Osteocyte (in vitro differentiated cells): ENCODE data around the gene SGCG. TPM values are rescaled to one million over a fixed set of nuclear protein-coding genes. Genes with fewer than 3 reads are reported as not detected.

ENCODE experiments used
- DNase-seq: peaks from one replicate; pipeline ENCODE4 v3.0.0; 2021; ENCODE audit warnings: mixed read lengths; ENCODE audit not compliant: unreplicated experiment; ENCODE audit errors: extremely low spot score
- H3K27ac Mint-ChIP-seq: one replicate; pipeline ENCODE4 v1.8.0; 2021; ENCODE audit warnings: mild to moderate bottlenecking, mixed read lengths; ENCODE audit not compliant: unreplicated experiment
- H3K27me3 Mint-ChIP-seq: one replicate; pipeline ENCODE4 v1.8.0; 2021; ENCODE audit warnings: mixed read lengths; ENCODE audit not compliant: unreplicated experiment
- H3K36me3 Mint-ChIP-seq: one replicate; pipeline ENCODE4 v1.8.0; 2021; ENCODE audit warnings: mixed read lengths; ENCODE audit not compliant: unreplicated experiment
- H3K4me1 Mint-ChIP-seq: one replicate; pipeline ENCODE4 v1.8.0; 2021; ENCODE audit warnings: mixed read lengths; ENCODE audit not compliant: unreplicated experiment
- H3K4me3 Mint-ChIP-seq: one replicate; pipeline ENCODE4 v1.8.0; 2021; ENCODE audit warnings: mild to moderate bottlenecking, moderate library complexity, mixed read lengths; ENCODE audit not compliant: unreplicated experiment
- H3K9me3 Mint-ChIP-seq: one replicate; pipeline ENCODE4 v1.8.0; 2021; ENCODE audit warnings: mixed read lengths; ENCODE audit not compliant: unreplicated experiment
- CTCF ChIP-seq: fragments of 200-600 bp; sonication (generic); IDR thresholded peaks from 2 replicates; pipeline ENCODE4 v1.5.0; 2021; ENCODE audit warnings: antibody characterized with exemption, mild to moderate bottlenecking, moderate library complexity
- total RNA-seq: library from RNA; stranded (reverse); gene quantifications from 2 replicates; pipeline ENCODE4 v1.2.1, GENCODE V29; 2021

The SGCG gene
- total RNA-seq, 1 donor from 2014 or later = 0.70 TPM

- TF ChIP-seq CTCF = no peak
- Mint-ChIP-seq H3K4me1 (peaks cover 62% of the 10 kb centered on the region), H3K27ac (peak overlapping the region; percentile 95), H3K9me3 (peaks cover 4% of the 10 kb centered on the region), H3K4me3 (no peak overlapping the region), H3K27me3 (no peaks in the 10 kb centered on the region), H3K36me3 (no peaks in the 10 kb centered on the region)
- no peak for DNase-seq
Observed at GRCh38 chr13:23319883-23320224, 139.1 kb downstream of the SGCG start.

GRCh38 chr13:23320926-23321534 lies 140.3 kb downstream of the SGCG start:
- Mint-ChIP-seq H3K4me1 (peaks cover 66% of the 10 kb centered on the region), H3K4me3 (peak overlapping the region; percentile 67), H3K36me3 (no peaks in the 10 kb centered on the region), H3K27me3 (no peaks in the 10 kb centered on the region), H3K27ac (peak overlapping the region; percentile 95), H3K9me3 (peaks cover 4% of the 10 kb centered on the region)
- no peak for TF ChIP-seq CTCF
- DNase-seq = no peak

- peaks cover 66% of the 10 kb centered on the region for H3K4me1 Mint-ChIP-seq
- TF ChIP-seq CTCF = no peak
- peaks cover 4% of the 10 kb centered on the region for H3K9me3 Mint-ChIP-seq
- no peaks in the 10 kb centered on the region for H3K36me3 Mint-ChIP-seq
- H3K27me3 Mint-ChIP-seq = no peaks in the 10 kb centered on the region
- no peak for DNase-seq
- peak overlapping the region; percentile 67 for H3K4me3 Mint-ChIP-seq
- H3K27ac Mint-ChIP-seq = peak overlapping the region; percentile 95
Observed at GRCh38 chr13:23321535-23322241, 140.9 kb downstream of the SGCG start.

GRCh38 chr13:23322353-23323336 lies 141.9 kb downstream of the SGCG start:
- peaks cover 66% of the 10 kb centered on the region for H3K4me1 Mint-ChIP-seq
- H3K27me3 Mint-ChIP-seq = no peaks in the 10 kb centered on the region
- H3K4me3 Mint-ChIP-seq = peak overlapping the region; percentile 67
- peaks cover 4% of the 10 kb centered on the region for H3K9me3 Mint-ChIP-seq
- DNase-seq = no peak
- TF ChIP-seq CTCF = no peak
- H3K27ac Mint-ChIP-seq = peak overlapping the region; percentile 95
- H3K36me3 Mint-ChIP-seq = peaks cover 6% of the 10 kb centered on the region
